ENCODE data around the gene CNTRL. TPM values are rescaled to one million over a fixed set of nuclear protein-coding genes. Genes with fewer than 3 reads are reported as not detected.
A peak's percentile ranks its signal among the peaks of the same experiment; 100 is the strongest.

The CNTRL gene
- total RNA-seq, 1 donor from 2014 or later, result 9.2 TPM

GRCh38 chr9:121115466-121115865 lies 40.7 kb downstream of the CNTRL start:
- no peak for TF ChIP-seq CTCF (conservative IDR thresholded peaks at IDR 0.05; ENCODE audit: low read depth, low read length)
- DNase-seq (ENCODE audit: low read depth), result no peak
- H3K4me3 ChIP-seq (ENCODE audit: low read depth, low read length), result no peak overlapping the region

GRCh38 chr9:121118266-121118665 lies 43.5 kb downstream of the CNTRL start:
- no peak overlapping the region for H3K4me3 ChIP-seq (ENCODE audit: low read depth, low read length)
- TF ChIP-seq CTCF (conservative IDR thresholded peaks at IDR 0.05; ENCODE audit: low read depth, low read length), result no peak
- no peak for DNase-seq (ENCODE audit: low read depth)

- no peak for TF ChIP-seq CTCF (conservative IDR thresholded peaks at IDR 0.05; ENCODE audit: low read depth, low read length)
- no peak for DNase-seq (ENCODE audit: low read depth)
- H3K4me3 ChIP-seq (ENCODE audit: low read depth, low read length), result no peak overlapping the region
Measured at GRCh38 chr9:121120386-121120785, 45.6 kb downstream of the CNTRL start.

- H3K4me3 ChIP-seq (ENCODE audit: low read depth, low read length), result peak overlapping the region; percentile 64
- peak; percentile 73 for DNase-seq (ENCODE audit: low read depth)
- TF ChIP-seq CTCF (conservative IDR thresholded peaks at IDR 0.05; ENCODE audit: low read depth, low read length), result peak; percentile 17
Measured at GRCh38 chr9:121121582-121122087, 46.9 kb downstream of the CNTRL start.

- DNase-seq (ENCODE audit: low read depth), result no peak
- no peak for TF ChIP-seq CTCF (conservative IDR thresholded peaks at IDR 0.05; ENCODE audit: low read depth, low read length)
- peak overlapping the region; percentile 64 for H3K4me3 ChIP-seq (ENCODE audit: low read depth, low read length)
Measured at GRCh38 chr9:121122246-121123032, 47.7 kb downstream of the CNTRL start.

- no peak for TF ChIP-seq CTCF (conservative IDR thresholded peaks at IDR 0.05; ENCODE audit: low read depth, low read length)
- no peak for DNase-seq (ENCODE audit: low read depth)
- H3K4me3 ChIP-seq (ENCODE audit: low read depth, low read length), result no peak overlapping the region
Measured at GRCh38 chr9:121123816-121124535, 49.2 kb downstream of the CNTRL start.

Data from epithelial cell of proximal tubule (primary cell).